ENCODE data around the gene DNAH2. TPM values are rescaled to one million over a fixed set of nuclear protein-coding genes. Genes with fewer than 3 reads are reported as not detected.

Gene DNAH2
- total and polyA plus RNA-seq, 2 of the 13 experiments (the other 11 are each of a cell fraction or from before 2014, with no cell fraction given): not detected

GRCh38 chr17:7843536-7844291 lies 126.2 kb downstream of the DNAH2 start (continued):
- TF ChIP-seq MLXIP (CRISPR knock-in tag; IDR thresholded peaks at IDR 0.05; ENCODE audit: borderline replicate concordance) (no peak), NCOA2 (CRISPR knock-in tag; IDR thresholded peaks at IDR 0.05) (no peak), DNMT3B (CRISPR knock-in tag; conservative IDR thresholded peaks at IDR 0.05) (no peak), ZBTB42 (CRISPR knock-in tag; IDR thresholded peaks at IDR 0.05) (no peak), POLR2AphosphoS2 (IDR thresholded peaks at IDR 0.05; ENCODE audit: low read depth, low read length) (0 out of 2 replicates have a peak, but pooled peaks have one; percentile 1), ARNTL (CRISPR knock-in tag; IDR thresholded peaks at IDR 0.05) (no peak; the same call in 1 of the 2 replicates), NR2C2 (CRISPR knock-in tag; IDR thresholded peaks at IDR 0.05; ENCODE audit: borderline replicate concordance) (no peak), ETV5 (CRISPR knock-in tag; IDR thresholded peaks at IDR 0.05; ENCODE audit: borderline replicate concordance) (0 out of 2 replicates have a peak, but pooled peaks have one; percentile 33), ZNF451 (CRISPR knock-in tag; IDR thresholded peaks at IDR 0.05) (no peak), ZNF557 (CRISPR knock-in tag; IDR thresholded peaks at IDR 0.05) (no peak), ZNF580 (CRISPR knock-in tag; IDR thresholded peaks at IDR 0.05; ENCODE audit: borderline replicate concordance, low read depth) (no peak), ISX (CRISPR knock-in tag; conservative IDR thresholded peaks at IDR 0.05) (no peak), MTA1 (CRISPR knock-in tag; IDR thresholded peaks at IDR 0.05; ENCODE audit: borderline replicate concordance) (no peak; the same call in 1 of the 2 replicates), SPEN (CRISPR knock-in tag; IDR thresholded peaks at IDR 0.05; ENCODE audit: low read depth) (no peak), CC2D1A (CRISPR knock-in tag; IDR thresholded peaks at IDR 0.05) (no peak), MNT (IDR thresholded peaks at IDR 0.05) (no peak), ZNF558 (CRISPR knock-in tag; IDR thresholded peaks at IDR 0.05; ENCODE audit: borderline replicate concordance) (peak; percentile 65; the same call in 1 of the 2 replicates), FOXJ3 (CRISPR knock-in tag; IDR thresholded peaks at IDR 0.05; ENCODE audit: borderline replicate concordance) (no peak), CCDC6 (CRISPR knock-in tag; IDR thresholded peaks at IDR 0.05) (peak; percentile 26; the same call in 1 of the 2 replicates), ZNF615 (CRISPR knock-in tag; IDR thresholded peaks at IDR 0.05; ENCODE audit: borderline replicate concordance) (no peak), HOXD1 (CRISPR knock-in tag; IDR thresholded peaks at IDR 0.05) (no peak), MZF1 (CRISPR knock-in tag; IDR thresholded peaks at IDR 0.05; ENCODE audit: borderline replicate concordance) (0 out of 2 replicates have a peak, but pooled peaks have one; percentile 21), MXD4 (CRISPR knock-in tag; IDR thresholded peaks at IDR 0.05) (peak; percentile 83), HOXA5 (CRISPR knock-in tag; IDR thresholded peaks at IDR 0.05) (no peak)
- TF ChIP-seq, protein P1, sequence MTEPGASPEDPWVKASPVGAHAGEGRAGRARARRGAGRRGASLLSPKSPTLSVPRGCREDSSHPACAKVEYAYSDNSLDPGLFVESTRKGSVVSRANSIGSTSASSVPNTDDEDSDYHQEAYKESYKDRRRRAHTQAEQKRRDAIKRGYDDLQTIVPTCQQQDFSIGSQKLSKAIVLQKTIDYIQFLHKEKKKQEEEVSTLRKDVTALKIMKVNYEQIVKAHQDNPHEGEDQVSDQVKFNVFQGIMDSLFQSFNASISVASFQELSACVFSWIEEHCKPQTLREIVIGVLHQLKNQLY (CRISPR knock-in tag; IDR thresholded peaks at IDR 0.05): no peak
